ENCODE data around the gene NBEA. TPM values are rescaled to one million over a fixed set of nuclear protein-coding genes. Genes with fewer than 3 reads are reported as not detected.

NBEA gene
- total and polyA plus RNA-seq, 8 donors = 1.6 to 36.0 (median 7.7) TPM

DNA sequence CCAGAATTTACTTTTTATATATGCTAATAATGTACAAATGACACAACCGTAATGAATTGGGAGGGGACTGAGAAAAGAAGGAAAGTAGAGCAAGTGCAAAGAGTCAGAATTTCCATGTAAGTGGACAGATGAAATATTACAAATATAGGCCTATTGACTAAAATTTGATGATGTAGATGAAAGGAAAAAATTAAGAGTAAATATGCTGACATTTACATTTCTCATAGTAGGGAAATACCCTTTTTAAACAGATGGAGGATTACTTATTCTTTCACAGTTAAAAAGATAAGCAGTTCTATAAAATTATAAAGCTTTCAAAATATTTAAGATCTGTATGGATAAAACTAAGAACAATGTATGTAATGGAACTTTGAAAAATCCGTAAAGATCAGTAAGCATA is 185.4 kb downstream of the NBEA start:
- no peaks in the 10 kb centered on the region for H3K27me3 ChIP-seq
- H3K9me3 ChIP-seq = no peaks in the 10 kb centered on the region
- no peaks in the 10 kb centered on the region for H3K4me1 ChIP-seq
- H3K36me3 ChIP-seq = peaks cover 0 to 6% (median 0%) of the 10 kb centered on the region in 4 donors
- DNase-seq = no peak
- intact Hi-C loops (cut with DNase I; ENCODE audit: low total_unique reads) = no loop called here
- no peak overlapping the region for H3K27ac ChIP-seq
- no peak for TF ChIP-seq POLR2AphosphoS5 (IDR thresholded peaks at IDR 0.05)
- no peak for TF ChIP-seq POLR2A (IDR thresholded peaks at IDR 0.05)
- TF ChIP-seq, protein P1, sequence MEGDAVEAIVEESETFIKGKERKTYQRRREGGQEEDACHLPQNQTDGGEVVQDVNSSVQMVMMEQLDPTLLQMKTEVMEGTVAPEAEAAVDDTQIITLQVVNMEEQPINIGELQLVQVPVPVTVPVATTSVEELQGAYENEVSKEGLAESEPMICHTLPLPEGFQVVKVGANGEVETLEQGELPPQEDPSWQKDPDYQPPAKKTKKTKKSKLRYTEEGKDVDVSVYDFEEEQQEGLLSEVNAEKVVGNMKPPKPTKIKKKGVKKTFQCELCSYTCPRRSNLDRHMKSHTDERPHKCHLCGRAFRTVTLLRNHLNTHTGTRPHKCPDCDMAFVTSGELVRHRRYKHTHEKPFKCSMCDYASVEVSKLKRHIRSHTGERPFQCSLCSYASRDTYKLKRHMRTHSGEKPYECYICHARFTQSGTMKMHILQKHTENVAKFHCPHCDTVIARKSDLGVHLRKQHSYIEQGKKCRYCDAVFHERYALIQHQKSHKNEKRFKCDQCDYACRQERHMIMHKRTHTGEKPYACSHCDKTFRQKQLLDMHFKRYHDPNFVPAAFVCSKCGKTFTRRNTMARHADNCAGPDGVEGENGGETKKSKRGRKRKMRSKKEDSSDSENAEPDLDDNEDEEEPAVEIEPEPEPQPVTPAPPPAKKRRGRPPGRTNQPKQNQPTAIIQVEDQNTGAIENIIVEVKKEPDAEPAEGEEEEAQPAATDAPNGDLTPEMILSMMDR (IDR thresholded peaks at IDR 0.05) = no peak
- no peak for TF ChIP-seq EP300 (IDR thresholded peaks at IDR 0.05)
- no peak overlapping the region for H3K4me3 ChIP-seq
- WGBS, 5 donors = 93 to 98% (median 96%) methylated on average over 2 of the region's 2 CpGs

DNA sequence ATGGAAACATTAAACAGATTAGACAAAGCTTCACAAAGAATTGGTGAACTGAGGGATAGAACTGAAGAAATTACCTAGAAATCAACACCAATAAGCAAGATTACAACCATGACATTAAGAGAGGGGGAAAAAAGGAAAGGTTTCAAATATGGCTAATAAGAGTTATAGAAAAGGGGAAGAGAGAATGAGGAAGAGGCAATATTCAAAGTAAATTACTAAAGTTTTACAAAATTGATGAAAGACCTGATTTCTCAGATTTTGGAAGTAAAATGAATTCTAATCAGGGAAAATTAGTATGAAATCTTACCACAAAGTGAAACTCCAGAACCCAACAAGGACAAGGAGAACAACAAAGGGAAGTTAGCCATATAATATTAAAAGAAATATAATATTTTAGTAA is 187.4 kb downstream of the NBEA start:
- H3K36me3 ChIP-seq = peaks cover 0 to 8% (median 0%) of the 10 kb centered on the region in 4 donors
- H3K27me3 ChIP-seq = no peaks in the 10 kb centered on the region
- TF ChIP-seq POLR2AphosphoS5 (IDR thresholded peaks at IDR 0.05) = no peak
- TF ChIP-seq, protein P1 (IDR thresholded peaks at IDR 0.05) = no peak
- TF ChIP-seq POLR2A (IDR thresholded peaks at IDR 0.05) = no peak
- no peak for TF ChIP-seq EP300 (IDR thresholded peaks at IDR 0.05)
- intact Hi-C loops (cut with DNase I; ENCODE audit: low total_unique reads) = no loop called here
- no peak overlapping the region for H3K27ac ChIP-seq
- no peak for DNase-seq
- H3K4me1 ChIP-seq = no peaks in the 10 kb centered on the region
- no peaks in the 10 kb centered on the region for H3K9me3 ChIP-seq
- H3K4me3 ChIP-seq = no peak overlapping the region

DNA sequence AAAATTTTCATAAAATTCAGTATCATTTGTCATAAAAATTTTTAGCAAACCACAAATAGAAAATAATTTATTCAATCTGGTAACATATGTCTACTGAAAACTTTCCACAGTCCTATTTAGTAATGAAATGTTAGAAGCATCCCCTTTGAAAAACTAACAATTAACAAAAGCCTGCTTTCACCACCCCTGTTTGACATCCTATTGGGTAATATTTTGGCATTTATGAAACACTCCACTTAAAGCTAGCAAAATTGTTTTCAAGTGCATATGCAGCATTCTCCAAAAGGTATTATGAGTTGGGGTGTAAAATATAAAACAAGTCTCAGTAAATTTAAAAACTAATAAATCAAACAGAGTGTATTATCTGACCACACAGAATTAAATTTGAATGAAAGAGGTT is 189.4 kb downstream of the NBEA start:
- intact Hi-C loops (cut with DNase I; ENCODE audit: low total_unique reads) = no loop called here
- DNase-seq = no peak
- no peak overlapping the region for H3K27ac ChIP-seq
- TF ChIP-seq POLR2AphosphoS5 (IDR thresholded peaks at IDR 0.05) = no peak
- no peak for TF ChIP-seq POLR2A (IDR thresholded peaks at IDR 0.05)
- TF ChIP-seq, protein P1 (IDR thresholded peaks at IDR 0.05) = no peak
- TF ChIP-seq EP300 (IDR thresholded peaks at IDR 0.05) = no peak
- no peaks in the 10 kb centered on the region for H3K27me3 ChIP-seq
- peaks cover 0 to 8% (median 0%) of the 10 kb centered on the region in 4 donors for H3K36me3 ChIP-seq
- no peaks in the 10 kb centered on the region for H3K9me3 ChIP-seq
- no peaks in the 10 kb centered on the region for H3K4me1 ChIP-seq
- H3K4me3 ChIP-seq = no peak overlapping the region

DNA sequence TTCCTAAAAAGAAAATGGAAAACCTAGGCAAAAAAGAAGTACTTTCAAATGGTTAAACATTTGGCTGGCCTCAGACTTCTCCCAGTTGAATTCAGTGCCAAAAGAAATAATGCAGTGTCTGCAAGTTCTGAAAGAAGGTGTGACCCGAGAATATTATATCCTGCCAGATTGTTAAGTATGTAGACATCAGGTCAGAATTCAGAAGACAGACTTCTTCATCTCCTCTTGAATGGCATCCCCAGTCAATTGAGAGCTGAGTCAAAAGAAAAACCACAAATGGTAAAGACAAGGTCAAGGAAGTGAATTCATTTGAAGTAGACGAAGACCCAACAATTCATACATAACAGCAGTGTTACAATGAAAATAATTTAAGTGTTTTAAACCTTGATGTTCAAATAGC is 194.5 kb downstream of the NBEA start:
- WGBS, 5 donors = 64 to 71% (median 65%) methylated on average over 2 of the region's 2 CpGs
- Histone ChIP-seq H3K27me3 (no peaks in the 10 kb centered on the region), H3K4me3 (no peak overlapping the region), H3K36me3 (peaks cover 0 to 8% (median 0%) of the 10 kb centered on the region in 4 donors), H3K4me1 (no peaks in the 10 kb centered on the region), H3K9me3 (no peaks in the 10 kb centered on the region), H3K27ac (no peak overlapping the region)
- DNase-seq = no peak
- intact Hi-C loops (cut with DNase I; ENCODE audit: low total_unique reads) = no loop called here
- TF ChIP-seq, protein P1 (IDR thresholded peaks at IDR 0.05) = no peak
- TF ChIP-seq EP300 (IDR thresholded peaks at IDR 0.05) (no peak), POLR2AphosphoS5 (IDR thresholded peaks at IDR 0.05) (no peak), POLR2A (IDR thresholded peaks at IDR 0.05) (no peak)

All from stomach (tissue), 9 donors.